ENCODE data around the gene SLIT3. TPM values are rescaled to one million over a fixed set of nuclear protein-coding genes. Genes with fewer than 3 reads are reported as not detected.

The SLIT3 gene
- total RNA-seq, 1 experiment from 2014 or later: 0.92 TPM

DNA sequence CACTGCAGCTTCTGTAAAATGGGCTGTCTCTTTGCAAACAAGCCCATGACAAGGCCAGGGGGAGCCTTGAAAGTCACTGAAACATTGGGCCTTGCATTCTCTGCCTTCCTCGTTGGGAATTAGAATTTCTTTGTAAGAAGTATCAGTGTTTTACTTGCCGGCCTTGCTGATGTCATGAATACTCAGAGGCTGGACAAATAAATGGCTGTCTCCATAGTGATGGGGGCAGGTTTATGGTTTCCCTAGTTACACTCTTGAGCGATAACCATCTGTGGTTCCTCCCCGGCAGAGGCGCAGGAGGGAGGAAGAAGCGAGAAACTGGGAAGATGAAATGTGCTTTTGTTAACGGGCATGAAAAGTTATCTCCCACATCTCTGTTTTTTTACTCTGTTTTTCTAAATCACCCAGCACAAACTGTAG lies 449.0 kb downstream of the SLIT3 start:
- no peak for DNase-seq
- peaks cover 0 to 5% of the 10 kb centered on the region in 2 experiments; a peak in 2 of 4 replicates for H3K4me1 Mint-ChIP-seq
- no CpG with 5 or more reads among the region's 7 CpGs for WGBS (ENCODE audit: extremely low coverage, insufficient read length, low lambda C conversion rate)
- H3K27ac Mint-ChIP-seq: no peak overlapping the region
- Histone ChIP-seq H2AK5ac (ENCODE audit: insufficient read length, low read length) (no peak overlapping the region), H3K23me2 (ENCODE audit: insufficient read length, low read depth, low read length, poor library complexity, severe bottlenecking) (no peaks in the 10 kb centered on the region), H3K9me3 (ENCODE audit: control insufficient read depth, low read depth, low read length) (no peaks in the 10 kb centered on the region), H3K23ac (ENCODE audit: insufficient read length, low read depth, low read length) (no peak overlapping the region), H3K27ac (ENCODE audit: insufficient read length, low read depth, low read length) (no peak overlapping the region), H4K5ac (ENCODE audit: insufficient read length, low read depth, low read length) (no peak overlapping the region), H4K91ac (ENCODE audit: insufficient read length, low read depth, low read length) (no peak overlapping the region), H3K27me3 (ENCODE audit: insufficient read depth, low read length) (no peaks in the 10 kb centered on the region), H2BK12ac (ENCODE audit: insufficient read length, low read depth, low read length) (no peak overlapping the region), H3K56ac (ENCODE audit: insufficient read length, low read depth, low read length) (no peak overlapping the region), H2BK20ac (ENCODE audit: low read depth, low read length, poor library complexity, severe bottlenecking) (no peak overlapping the region), H2BK120ac (ENCODE audit: low read depth, low read length, poor library complexity, severe bottlenecking) (no peak overlapping the region), H3T11ph (ENCODE audit: low read length) (no peak overlapping the region), H3K9ac (ENCODE audit: extremely low read depth, insufficient read length, low read length) (no peak overlapping the region), H3K4me2 (ENCODE audit: insufficient read depth, insufficient read length, low read length) (no peak overlapping the region), H3K4ac (ENCODE audit: low read depth, low read length) (no peak overlapping the region), H4K8ac (replicated peaks; ENCODE audit: insufficient read length, low read depth, low read length) (no peak overlapping the region), H4K20me1 (ENCODE audit: control insufficient read depth, insufficient read depth, insufficient read length) (no peaks in the 10 kb centered on the region), H3K14ac (ENCODE audit: insufficient read depth, low read length) (no peak overlapping the region), H3K18ac (ENCODE audit: insufficient read length, low read depth, low read length) (no peak overlapping the region), H3K4me1 (ENCODE audit: insufficient read depth, low read length) (no peaks in the 10 kb centered on the region), H2AFZ (ENCODE audit: low read length) (no peak overlapping the region), H2BK5ac (ENCODE audit: insufficient read length, low read length) (no peak overlapping the region), H2BK15ac (ENCODE audit: low read depth, low read length) (no peak overlapping the region), H3K79me1 (ENCODE audit: insufficient read depth, low read depth, low read length, poor library complexity, severe bottlenecking) (no peaks in the 10 kb centered on the region), H3K79me2 (ENCODE audit: insufficient read depth, low read length) (no peaks in the 10 kb centered on the region)
- no peaks in the 10 kb centered on the region for H3K9me3 Mint-ChIP-seq
- H3K4me3 Mint-ChIP-seq: no peak overlapping the region
- H3K27me3 Mint-ChIP-seq (ENCODE audit: low read depth): peaks cover 40% of the 10 kb centered on the region
- H3K36me3 Mint-ChIP-seq (ENCODE audit: insufficient read depth in 1 of 3, low read depth in 3 of 3): no peaks in the 10 kb centered on the region
- TF ChIP-seq CTCF (conservative IDR thresholded peaks at IDR 0.05): no peak
